ENCODE results near the gene SRC. TPM values are rescaled to one million over a fixed set of nuclear protein-coding genes. Genes with fewer than 3 reads are reported as not detected.

Gene SRC
- total RNA-seq, 1 experiment from 2014 or later, result 55.6 TPM

- ATAC-seq (peak; percentile 48), DNase-seq (peak; percentile 57)
- TF ChIP-seq EZH2phosphoT487 (IDR thresholded peaks at IDR 0.05; ENCODE audit: borderline replicate concordance, low read length), result no peak
- TF ChIP-seq EZH2 (IDR thresholded peaks at IDR 0.05; ENCODE audit: low read length, unreplicated experiment), result no peak
- no peak overlapping the region for H3K4me3 ChIP-seq (ENCODE audit: low read length)
- H3K9me3 ChIP-seq (ENCODE audit: low read length), result no peaks in the 10 kb centered on the region
- CTCF ChIA-PET, result no interaction called here
- H4K20me1 ChIP-seq (ENCODE audit: low read length), result peaks cover 4% of the 10 kb centered on the region
- 0 out of 2 replicates have a peak overlapping the region, but pooled peaks have one; percentile 42 for H2AFZ ChIP-seq (ENCODE audit: low read length)
- H3K79me2 ChIP-seq (ENCODE audit: low read length), result peaks cover 31% of the 10 kb centered on the region
- intact Hi-C loops (cut with micrococcal nuclease), result no loop called here
- no TSS peak for BruUV-seq (replicated peaks)
- H3K4me1 ChIP-seq (ENCODE audit: insufficient read depth, low read length), result peaks cover 35% of the 10 kb centered on the region
- H3K27me3 ChIP-seq (ENCODE audit: low read length), result no peaks in the 10 kb centered on the region
- H3K9ac ChIP-seq (ENCODE audit: low read length), result no peak overlapping the region
- H3K9me2 ChIP-seq (replicated peaks; ENCODE audit: low read length), result no peaks in the 10 kb centered on the region
- POLR2A ChIA-PET (ENCODE audit: unreplicated experiment), result no interaction called here
- H3K36me3 ChIP-seq (ENCODE audit: low read depth, low read length), result no peaks in the 10 kb centered on the region
- no peaks in the 10 kb centered on the region for H3F3A ChIP-seq (ENCODE audit: low read length, unreplicated experiment)
- H3K4me2 ChIP-seq (ENCODE audit: low read length), result no peak overlapping the region
- H3K27ac ChIP-seq (ENCODE audit: low read length), result no peak overlapping the region
Observed at GRCh38 chr20:37343212-37343993, 2.5 kb upstream of the SRC start.

GRCh38 chr20:37343994-37344355, 2.0 kb upstream of the SRC start:
- H4K20me1 ChIP-seq (ENCODE audit: low read length), result peaks cover 4% of the 10 kb centered on the region
- H3K79me2 ChIP-seq (ENCODE audit: low read length), result peaks cover 36% of the 10 kb centered on the region
- H3K27me3 ChIP-seq (ENCODE audit: low read length), result no peaks in the 10 kb centered on the region
- POLR2A ChIA-PET (ENCODE audit: unreplicated experiment), result no interaction called here
- peak overlapping the region; percentile 27; the same call in 1 of the 2 replicates for H3K27ac ChIP-seq (ENCODE audit: low read length)
- H3K9me3 ChIP-seq (ENCODE audit: low read length), result no peaks in the 10 kb centered on the region
- H3K4me3 ChIP-seq (ENCODE audit: low read length), result no peak overlapping the region
- H3K36me3 ChIP-seq (ENCODE audit: low read depth, low read length), result no peaks in the 10 kb centered on the region
- peaks cover 35% of the 10 kb centered on the region for H3K4me1 ChIP-seq (ENCODE audit: insufficient read depth, low read length)
- intact Hi-C loops (cut with micrococcal nuclease), result no loop called here
- no peaks in the 10 kb centered on the region for H3F3A ChIP-seq (ENCODE audit: low read length, unreplicated experiment)
- no peak for TF ChIP-seq EZH2 (IDR thresholded peaks at IDR 0.05; ENCODE audit: low read length, unreplicated experiment)
- TF ChIP-seq CTCF (conservative IDR thresholded peaks at IDR 0.05; ENCODE audit: low read depth, low read length), result no peak
- no peak for TF ChIP-seq EZH2phosphoT487 (IDR thresholded peaks at IDR 0.05; ENCODE audit: borderline replicate concordance, low read length)
- ATAC-seq, result no peak
- DNase-seq, result no peak
- BruUV-seq (replicated peaks), result no TSS peak
- no peak overlapping the region for H3K9ac ChIP-seq (ENCODE audit: low read length)
- no peaks in the 10 kb centered on the region for H3K9me2 ChIP-seq (replicated peaks; ENCODE audit: low read length)
- H3K4me2 ChIP-seq (ENCODE audit: low read length), result peak overlapping the region; percentile 88; the same call in 1 of the 2 replicates
- peak overlapping the region; percentile 3; the same call in 1 of the 2 replicates for H2AFZ ChIP-seq (ENCODE audit: low read length)
- CTCF ChIA-PET, result interaction anchor here (1.1 kb wide), 1 partner anchor 49 kb away, joined by 4 read pairs; no protein-coding TSS in a partner anchor

- no peaks in the 10 kb centered on the region for H3K9me3 ChIP-seq (ENCODE audit: low read length)
- H3K79me2 ChIP-seq (ENCODE audit: low read length), result peaks cover 44% of the 10 kb centered on the region
- peak overlapping the region; percentile 70 for H3K4me3 ChIP-seq (ENCODE audit: low read length)
- H3F3A ChIP-seq (ENCODE audit: low read length, unreplicated experiment), result no peaks in the 10 kb centered on the region
- peaks cover 35% of the 10 kb centered on the region for H3K4me1 ChIP-seq (ENCODE audit: insufficient read depth, low read length)
- H3K4me2 ChIP-seq (ENCODE audit: low read length), result peak overlapping the region; percentile 88
- peak overlapping the region; percentile 64 for H3K9ac ChIP-seq (ENCODE audit: low read length)
- no TSS peak for BruUV-seq (replicated peaks)
- H4K20me1 ChIP-seq (ENCODE audit: low read length), result peaks cover 4% of the 10 kb centered on the region
- H3K36me3 ChIP-seq (ENCODE audit: low read depth, low read length), result no peaks in the 10 kb centered on the region
- TF ChIP-seq CTCF (conservative IDR thresholded peaks at IDR 0.05; ENCODE audit: low read depth, low read length), result no peak
- H2AFZ ChIP-seq (ENCODE audit: low read length), result peak overlapping the region; percentile 81; the same call in 1 of the 2 replicates
- peak overlapping the region; percentile 27; the same call in 1 of the 2 replicates for H3K27ac ChIP-seq (ENCODE audit: low read length)
- ATAC-seq (peak; percentile 4; the same call in 1 of the 2 replicates), DNase-seq (peak; percentile 76)
- intact Hi-C loops (cut with micrococcal nuclease), result loop anchor here (5.0 kb wide), 2 partner anchors 38 to 47 kb away; no protein-coding TSS in a partner anchor
- no peaks in the 10 kb centered on the region for H3K27me3 ChIP-seq (ENCODE audit: low read length)
- H3K9me2 ChIP-seq (replicated peaks; ENCODE audit: low read length), result no peaks in the 10 kb centered on the region
- CTCF ChIA-PET, result interaction anchor here (0.6 to 1.1 kb wide), 3 partner anchors 40 to 149 kb away, joined by 4 to 10 read pairs (median 8); no protein-coding TSS in a partner anchor
- POLR2A ChIA-PET (ENCODE audit: unreplicated experiment), result interaction anchor here (0.6 kb wide), 1 partner anchor 152 kb away, joined by 15 read pairs; no protein-coding TSS in a partner anchor
Observed at GRCh38 chr20:37344506-37345338, 1.2 kb upstream of the SRC start.

Measured in PC-3 (cell line).